ENCODE measurements around the gene MPP3.

Gene MPP3

DNA sequence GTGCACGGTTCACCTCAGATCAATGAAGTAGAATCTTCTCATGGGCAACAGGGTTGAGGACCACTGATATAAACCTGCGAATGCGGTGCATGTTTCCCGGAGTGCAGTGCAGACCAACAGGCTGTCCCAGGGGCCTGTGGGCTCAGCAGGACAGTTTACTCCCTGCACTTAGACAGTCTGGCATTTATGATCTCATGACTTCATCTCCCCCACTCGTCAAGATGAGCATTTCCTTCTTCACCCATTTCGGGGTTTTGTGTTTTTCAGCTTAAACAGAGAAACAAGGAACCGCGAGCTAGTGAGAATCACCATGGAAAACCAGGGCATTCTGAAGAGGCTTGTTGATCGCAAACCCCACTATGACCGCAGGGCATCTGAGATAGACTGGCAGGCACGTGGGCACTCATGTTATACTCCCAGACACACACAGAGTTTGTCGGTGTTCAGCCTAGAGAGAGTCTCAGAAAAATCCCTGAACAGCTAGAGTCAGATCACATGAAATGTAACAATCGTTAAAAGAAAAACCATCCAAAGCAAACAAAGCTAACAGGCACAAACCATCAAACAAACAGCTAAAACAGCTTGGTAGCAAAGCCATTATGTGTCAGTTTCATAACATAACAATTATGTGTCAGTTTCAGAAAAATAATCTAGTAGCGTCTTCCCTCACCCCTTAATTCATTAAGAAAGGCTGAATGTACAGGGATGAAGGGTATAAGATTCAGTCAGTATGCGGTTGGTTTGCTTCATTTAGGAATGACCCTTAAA is 49.8 kb downstream of the MPP3 start:
- no peaks in the 10 kb centered on the region for H3K9me3 ChIP-seq (ENCODE audit: control insufficient read depth, insufficient read depth, low read depth, low read length)
- ChIA-PET POLR2A (no interaction called here), CTCF (interaction anchor here (3.4 kb wide), 1 partner anchor 17 kb away, joined by 23 read pairs; no protein-coding TSS in a partner anchor)
- no peaks in the 10 kb centered on the region for H3K36me3 ChIP-seq (ENCODE audit: control insufficient read depth in 2 of 2, insufficient read depth in 1 of 2, low read length in 2 of 2)
- no peak overlapping the region for H3K4me3 ChIP-seq (ENCODE audit: low read depth, low read length)
- TF ChIP-seq ZNF292 (tag by site-specific recombination; IDR thresholded peaks at IDR 0.05; ENCODE audit: borderline replicate concordance, low read depth) (no peak), WT1 (tag by site-specific recombination; IDR thresholded peaks at IDR 0.05) (peak; percentile 56; the same call in 1 of the 2 replicates), SCRT2 (tag by site-specific recombination; IDR thresholded peaks at IDR 0.05) (0 out of 2 replicates have a peak, but pooled peaks have one; percentile 41)
- no peaks in the 10 kb centered on the region for H3K4me1 ChIP-seq (ENCODE audit: control insufficient read depth, insufficient read depth, low read length)
- H3K27ac ChIP-seq (ENCODE audit: extremely low read depth, low read depth, low read length): no peak overlapping the region

DNA sequence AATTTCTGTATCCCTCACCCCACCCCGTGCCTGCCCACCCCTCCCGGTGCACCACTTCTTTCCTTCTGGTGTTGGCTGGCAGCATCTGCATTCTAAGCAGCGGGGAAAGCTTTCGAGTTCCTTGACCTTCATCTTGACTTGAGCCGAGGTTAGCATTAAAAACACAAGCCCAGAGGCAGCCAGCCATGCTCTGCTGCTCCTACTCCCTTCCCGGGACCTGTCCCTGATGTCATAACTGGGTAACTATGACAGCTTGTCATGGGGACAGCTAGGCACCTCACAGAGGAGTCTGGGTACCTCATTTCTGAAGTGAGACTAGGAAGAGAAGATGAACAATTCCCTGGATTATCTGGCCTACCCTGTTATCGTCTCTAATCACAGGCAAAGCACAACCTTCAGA is 52.8 kb downstream of the MPP3 start, which contains the start of gene CFAP97D1:
Gene CFAP97D1, plus strand, starts transcription at position 301 of the 400 bp plus-strand sequence. Its CDS starts 28 bp downstream, at position 329.
- peak within 1 kb of the TSS; percentile 93; the same call in 1 of the 2 replicates for H3K27ac ChIP-seq (ENCODE audit: extremely low read depth, low read depth, low read length)
- ChIA-PET POLR2A (no interaction called here), CTCF (interaction anchor here (0.6 to 2.5 kb wide), 6 partner anchors 14 to 72 kb away, joined by 3 to 15 read pairs (median 4); partner anchors contain the start of genes CD300LG and SOST)
- H3K9me3 ChIP-seq (ENCODE audit: control insufficient read depth, insufficient read depth, low read depth, low read length): no peaks in the 10 kb centered on the region
- H3K4me3 ChIP-seq (ENCODE audit: low read depth, low read length): peak within 1 kb of the TSS; percentile 85
- H3K36me3 ChIP-seq (ENCODE audit: control insufficient read depth in 2 of 2, insufficient read depth in 1 of 2, low read length in 2 of 2): peaks cover 10 to 17% of the 10 kb centered on the region in 2 experiments; a peak in 2 of 3 replicates
- H3K4me1 ChIP-seq (ENCODE audit: control insufficient read depth, insufficient read depth, low read length): no peaks in the 10 kb centered on the region
- TF ChIP-seq ZNF16 (tag by site-specific recombination; IDR thresholded peaks at IDR 0.05; ENCODE audit: low read depth): no peak
- TF ChIP-seq SP7 (tag by site-specific recombination; IDR thresholded peaks at IDR 0.05): no peak
- TF ChIP-seq HOXC10 (CRISPR knock-in tag; IDR thresholded peaks at IDR 0.05): no peak
- TF ChIP-seq, protein P1, sequence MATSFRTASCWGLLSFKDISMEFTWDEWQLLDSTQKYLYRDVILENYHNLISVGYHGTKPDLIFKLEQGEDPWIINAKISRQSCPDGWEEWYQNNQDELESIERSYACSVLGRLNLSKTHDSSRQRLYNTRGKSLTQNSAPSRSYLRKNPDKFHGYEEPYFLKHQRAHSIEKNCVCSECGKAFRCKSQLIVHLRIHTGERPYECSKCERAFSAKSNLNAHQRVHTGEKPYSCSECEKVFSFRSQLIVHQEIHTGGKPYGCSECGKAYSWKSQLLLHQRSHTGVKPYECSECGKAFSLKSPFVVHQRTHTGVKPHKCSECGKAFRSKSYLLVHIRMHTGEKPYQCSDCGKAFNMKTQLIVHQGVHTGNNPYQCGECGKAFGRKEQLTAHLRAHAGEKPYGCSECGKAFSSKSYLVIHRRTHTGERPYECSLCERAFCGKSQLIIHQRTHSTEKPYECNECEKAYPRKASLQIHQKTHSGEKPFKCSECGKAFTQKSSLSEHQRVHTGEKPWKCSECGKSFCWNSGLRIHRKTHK (tag by site-specific recombination; IDR thresholded peaks at IDR 0.05): no peak
- TF ChIP-seq SCRT1 (tag by site-specific recombination; IDR thresholded peaks at IDR 0.05; ENCODE audit: borderline replicate concordance): no peak
- TF ChIP-seq ZNF555 (tag by site-specific recombination; conservative IDR thresholded peaks at IDR 0.05): no peak
- no peak for TF ChIP-seq ZNF544 (tag by site-specific recombination; IDR thresholded peaks at IDR 0.05)
- TF ChIP-seq ZNF433 (tag by site-specific recombination; IDR thresholded peaks at IDR 0.05; ENCODE audit: low read depth): no peak
- no peak for TF ChIP-seq ZNF354C (tag by site-specific recombination; IDR thresholded peaks at IDR 0.05; ENCODE audit: borderline replicate concordance, low read depth)
- TF ChIP-seq ZNF274 (IDR thresholded peaks at IDR 0.05; ENCODE audit: low read length): no peak
- TF ChIP-seq ZNF274 (tag by site-specific recombination; IDR thresholded peaks at IDR 0.05; ENCODE audit: borderline replicate concordance): no peak
- TF ChIP-seq ZNF426 (tag by site-specific recombination; IDR thresholded peaks at IDR 0.05): no peak
- no peak for TF ChIP-seq ZNF391 (tag by site-specific recombination; IDR thresholded peaks at IDR 0.05; ENCODE audit: borderline replicate concordance, low read depth)
- TF ChIP-seq, protein P2, sequence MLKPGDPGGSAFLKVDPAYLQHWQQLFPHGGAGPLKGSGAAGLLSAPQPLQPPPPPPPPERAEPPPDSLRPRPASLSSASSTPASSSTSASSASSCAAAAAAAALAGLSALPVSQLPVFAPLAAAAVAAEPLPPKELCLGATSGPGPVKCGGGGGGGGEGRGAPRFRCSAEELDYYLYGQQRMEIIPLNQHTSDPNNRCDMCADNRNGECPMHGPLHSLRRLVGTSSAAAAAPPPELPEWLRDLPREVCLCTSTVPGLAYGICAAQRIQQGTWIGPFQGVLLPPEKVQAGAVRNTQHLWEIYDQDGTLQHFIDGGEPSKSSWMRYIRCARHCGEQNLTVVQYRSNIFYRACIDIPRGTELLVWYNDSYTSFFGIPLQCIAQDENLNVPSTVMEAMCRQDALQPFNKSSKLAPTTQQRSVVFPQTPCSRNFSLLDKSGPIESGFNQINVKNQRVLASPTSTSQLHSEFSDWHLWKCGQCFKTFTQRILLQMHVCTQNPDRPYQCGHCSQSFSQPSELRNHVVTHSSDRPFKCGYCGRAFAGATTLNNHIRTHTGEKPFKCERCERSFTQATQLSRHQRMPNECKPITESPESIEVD (tag by site-specific recombination; IDR thresholded peaks at IDR 0.05): no peak
- no peak for TF ChIP-seq WT1 (tag by site-specific recombination; IDR thresholded peaks at IDR 0.05)
- no peak for TF ChIP-seq ZNF664 (tag by site-specific recombination; IDR thresholded peaks at IDR 0.05)
